Muscle layer of colon (tissue), 2 donors: ENCODE measurements around the gene CNTNAP2.

Experiments
- H3K27ac ChIP-seq: one replicate; pipeline ENCODE4 v1.7.0; 2013; ENCODE audit warnings: low read depth, mild to moderate bottlenecking, low read length, moderate library complexity
- H3K27me3 ChIP-seq, 2 donors: one replicate each; pipeline ENCODE4 v1.7.0; 2013; ENCODE audit warnings: low read length in 2 of 2, mild to moderate bottlenecking in 2 of 2; ENCODE audit not compliant: insufficient read depth in 2 of 2, control insufficient read depth in 1 of 2
- H3K36me3 ChIP-seq: one replicate; pipeline ENCODE4 v1.7.0; 2013; ENCODE audit warnings: mild to moderate bottlenecking, low read length; ENCODE audit not compliant: insufficient read depth
- H3K4me1 ChIP-seq: one replicate; pipeline ENCODE4 v1.7.0; 2013; ENCODE audit warnings: mild to moderate bottlenecking, low read length; ENCODE audit not compliant: insufficient read depth
- H3K4me3 ChIP-seq, 2 donors: one replicate each; pipeline ENCODE4 v1.7.0; 2013; ENCODE audit warnings: low read length in 2 of 2, low read depth in 1 of 2, mild to moderate bottlenecking in 1 of 2, moderate library complexity in 1 of 2
- H3K9ac ChIP-seq: one replicate; pipeline ENCODE4 v1.7.0; 2013; ENCODE audit warnings: low read length
- H3K9me3 ChIP-seq: one replicate; pipeline ENCODE4 v1.7.0; 2013; ENCODE audit warnings: mild to moderate bottlenecking, low read length
- donor health status: abdominal sarcoma.
- donor health status: Adenocarcinoma of cecum.

The CNTNAP2 gene

GRCh38 chr7:148385009-148385682 is 2268.5 kb downstream of the CNTNAP2 start:
- Histone ChIP-seq H3K27ac (no peak overlapping the region), H3K27me3 (no peaks in the 10 kb centered on the region), H3K9me3 (no peaks in the 10 kb centered on the region), H3K9ac (no peak overlapping the region), H3K4me1 (no peaks in the 10 kb centered on the region), H3K36me3 (no peaks in the 10 kb centered on the region), H3K4me3 (no peak overlapping the region)

GRCh38 chr7:148390381-148390780 is 2273.8 kb downstream of the CNTNAP2 start:
- Histone ChIP-seq H3K9ac (no peak overlapping the region), H3K27me3 (no peaks in the 10 kb centered on the region), H3K4me3 (no peak overlapping the region), H3K36me3 (no peaks in the 10 kb centered on the region), H3K27ac (no peak overlapping the region), H3K9me3 (no peaks in the 10 kb centered on the region), H3K4me1 (no peaks in the 10 kb centered on the region)

- Histone ChIP-seq H3K9me3 (no peaks in the 10 kb centered on the region), H3K36me3 (no peaks in the 10 kb centered on the region), H3K27ac (no peak overlapping the region), H3K4me1 (no peaks in the 10 kb centered on the region), H3K9ac (no peak overlapping the region), H3K27me3 (no peaks in the 10 kb centered on the region), H3K4me3 (no peak overlapping the region)
Observed at GRCh38 chr7:148391591-148391990, 2275.0 kb downstream of the CNTNAP2 start.

GRCh38 chr7:148394582-148394981 is 2278.0 kb downstream of the CNTNAP2 start:
- Histone ChIP-seq H3K9ac (no peak overlapping the region), H3K27me3 (peaks cover 0 to 5% of the 10 kb centered on the region in 2 donors), H3K9me3 (no peaks in the 10 kb centered on the region), H3K4me3 (no peak overlapping the region), H3K27ac (no peak overlapping the region), H3K36me3 (no peaks in the 10 kb centered on the region), H3K4me1 (no peaks in the 10 kb centered on the region)

- H3K9me3 ChIP-seq, result no peaks in the 10 kb centered on the region
- H3K9ac ChIP-seq, result no peak overlapping the region
- H3K36me3 ChIP-seq, result no peaks in the 10 kb centered on the region
- H3K27me3 ChIP-seq, result peaks cover 0 to 5% of the 10 kb centered on the region in 2 donors
- H3K4me3 ChIP-seq, result no peak overlapping the region
- no peaks in the 10 kb centered on the region for H3K4me1 ChIP-seq
- no peak overlapping the region for H3K27ac ChIP-seq
Observed at GRCh38 chr7:148395352-148395811, 2278.8 kb downstream of the CNTNAP2 start.

- H3K9me3 ChIP-seq, result no peaks in the 10 kb centered on the region
- H3K4me3 ChIP-seq, result no peak overlapping the region
- no peak overlapping the region for H3K27ac ChIP-seq
- H3K9ac ChIP-seq, result no peak overlapping the region
- no peaks in the 10 kb centered on the region for H3K36me3 ChIP-seq
- no peaks in the 10 kb centered on the region for H3K4me1 ChIP-seq
- H3K27me3 ChIP-seq, result peaks cover 0 to 5% of the 10 kb centered on the region in 2 donors
Observed at GRCh38 chr7:148395990-148396716, 2279.6 kb downstream of the CNTNAP2 start.

- Histone ChIP-seq H3K27me3 (peaks cover 0 to 5% of the 10 kb centered on the region in 2 donors), H3K4me1 (no peaks in the 10 kb centered on the region), H3K36me3 (no peaks in the 10 kb centered on the region), H3K9me3 (no peaks in the 10 kb centered on the region), H3K27ac (no peak overlapping the region), H3K9ac (no peak overlapping the region), H3K4me3 (no peak overlapping the region)
Observed at GRCh38 chr7:148397056-148397455, 2280.5 kb downstream of the CNTNAP2 start.

- no peak overlapping the region for H3K9ac ChIP-seq
- H3K4me1 ChIP-seq, result no peaks in the 10 kb centered on the region
- no peak overlapping the region for H3K4me3 ChIP-seq
- H3K36me3 ChIP-seq, result no peaks in the 10 kb centered on the region
- no peak overlapping the region for H3K27ac ChIP-seq
- H3K27me3 ChIP-seq, result peaks cover 0 to 5% of the 10 kb centered on the region in 2 donors
- no peaks in the 10 kb centered on the region for H3K9me3 ChIP-seq
Observed at GRCh38 chr7:148397551-148397950, 2280.9 kb downstream of the CNTNAP2 start.

GRCh38 chr7:148397985-148398384 is 2281.4 kb downstream of the CNTNAP2 start:
- peaks cover 0 to 5% of the 10 kb centered on the region in 2 donors for H3K27me3 ChIP-seq
- no peaks in the 10 kb centered on the region for H3K9me3 ChIP-seq
- no peak overlapping the region for H3K9ac ChIP-seq
- no peak overlapping the region for H3K4me3 ChIP-seq
- no peak overlapping the region for H3K27ac ChIP-seq
- H3K36me3 ChIP-seq, result no peaks in the 10 kb centered on the region
- no peaks in the 10 kb centered on the region for H3K4me1 ChIP-seq

- Histone ChIP-seq H3K4me3 (no peak overlapping the region), H3K27me3 (peaks cover 0 to 5% of the 10 kb centered on the region in 2 donors), H3K4me1 (no peaks in the 10 kb centered on the region)
Observed at GRCh38 chr7:148398844-148399365, 2282.3 kb downstream of the CNTNAP2 start.

GRCh38 chr7:148400101-148400500 is 2283.5 kb downstream of the CNTNAP2 start:
- Histone ChIP-seq H3K4me3 (no peak overlapping the region), H3K27ac (no peak overlapping the region), H3K4me1 (no peaks in the 10 kb centered on the region), H3K9ac (no peak overlapping the region), H3K9me3 (no peaks in the 10 kb centered on the region), H3K27me3 (peaks cover 0 to 5% of the 10 kb centered on the region in 2 donors), H3K36me3 (no peaks in the 10 kb centered on the region)

More at GRCh38 chr7:148398844-148399365, 2282.3 kb downstream of the CNTNAP2 start:
- no peaks in the 10 kb centered on the region for H3K36me3 ChIP-seq
- H3K27ac ChIP-seq, result no peak overlapping the region
- no peak overlapping the region for H3K9ac ChIP-seq
- H3K9me3 ChIP-seq, result no peaks in the 10 kb centered on the region
